Measurements from ENCODE around the gene OSGEPL1. TPM values are rescaled to one million over a fixed set of nuclear protein-coding genes. Genes with fewer than 3 reads are reported as not detected.

The OSGEPL1 gene, protein sequence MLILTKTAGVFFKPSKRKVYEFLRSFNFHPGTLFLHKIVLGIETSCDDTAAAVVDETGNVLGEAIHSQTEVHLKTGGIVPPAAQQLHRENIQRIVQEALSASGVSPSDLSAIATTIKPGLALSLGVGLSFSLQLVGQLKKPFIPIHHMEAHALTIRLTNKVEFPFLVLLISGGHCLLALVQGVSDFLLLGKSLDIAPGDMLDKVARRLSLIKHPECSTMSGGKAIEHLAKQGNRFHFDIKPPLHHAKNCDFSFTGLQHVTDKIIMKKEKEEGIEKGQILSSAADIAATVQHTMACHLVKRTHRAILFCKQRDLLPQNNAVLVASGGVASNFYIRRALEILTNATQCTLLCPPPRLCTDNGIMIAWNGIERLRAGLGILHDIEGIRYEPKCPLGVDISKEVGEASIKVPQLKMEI
- 8.7 TPM for total RNA-seq
- long read RNA-seq, partial matches to known transcripts, result 0 of 8 reads
- long read RNA-seq, other reads (novel, unspliced or antisense), result 8 of 8 reads

DNA sequence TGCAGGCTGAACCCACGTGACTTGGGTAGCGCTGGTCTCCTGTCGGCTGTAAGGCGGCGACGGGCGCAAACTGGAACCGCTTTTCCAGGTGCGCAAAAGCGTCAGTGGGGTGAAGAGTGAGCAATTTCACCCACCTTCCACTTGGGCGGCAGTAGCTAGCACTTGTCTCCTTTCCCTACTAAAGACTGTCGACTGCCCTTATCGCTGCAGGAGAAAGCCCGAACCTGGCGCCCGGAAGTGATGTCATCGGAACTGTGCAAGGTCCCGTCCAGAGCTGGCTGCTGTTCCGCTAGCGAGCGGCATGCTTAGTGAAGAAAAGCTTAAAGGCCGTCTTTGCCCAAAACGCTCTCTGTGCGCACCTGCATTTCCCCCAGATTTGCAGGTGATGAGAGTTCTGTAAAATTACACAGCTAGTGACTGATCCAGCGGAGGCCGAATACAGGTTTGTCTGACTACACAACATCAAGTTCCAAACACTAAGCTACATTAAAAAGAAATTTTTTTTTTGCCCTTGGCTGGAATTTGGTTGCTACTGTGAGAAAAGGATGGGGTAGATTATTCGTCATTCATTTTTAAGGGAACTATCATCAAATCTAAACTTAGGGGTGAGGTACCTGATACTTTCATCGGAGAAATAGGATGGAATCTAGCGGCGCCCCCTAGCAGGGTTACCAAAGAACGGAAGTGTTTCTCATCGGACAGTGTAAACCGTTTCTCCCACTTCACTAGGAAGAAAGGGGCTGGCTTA is at the start of gene OSGEPL1:
TSS of gene OSGEPL1 (minus strand) at position 242 of the 748 bp plus-strand sequence. CDS start 1,152 bp downstream, outside the sequence.
- DNase-seq (ENCODE audit: missing footprints) (peak; percentile 96), ATAC-seq (peak; percentile 97)
- intact Hi-C loops (cut with DNase I), result loop anchor here (1.0 to 2.0 kb wide), 2 partner anchors 22 to 88 kb away; partner anchors contain the start of genes ANKAR, ORMDL1 and PMS1

DNA sequence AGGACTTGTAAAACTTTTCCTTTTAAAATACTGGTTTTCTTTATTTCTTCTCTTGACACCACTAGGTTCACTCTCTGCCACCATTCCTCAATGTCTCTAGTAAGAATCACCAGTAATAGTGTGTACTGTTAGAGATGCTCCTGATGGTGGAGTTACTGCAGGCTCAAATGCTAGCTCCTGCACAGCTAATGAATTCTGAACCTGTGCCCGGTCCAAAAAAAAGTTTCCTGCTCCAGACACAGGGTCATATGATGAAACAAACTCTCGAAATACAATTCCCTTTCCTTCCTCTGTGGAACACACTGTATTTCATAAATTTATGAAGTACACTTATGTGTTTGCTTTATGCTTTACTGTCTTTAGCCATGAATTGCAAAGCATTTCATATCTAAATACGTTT is 40.8 kb upstream of the OSGEPL1 start:
- intact Hi-C loops (cut with DNase I), result no loop called here
- DNase-seq (ENCODE audit: missing footprints) (no peak), ATAC-seq (no peak)

DNA sequence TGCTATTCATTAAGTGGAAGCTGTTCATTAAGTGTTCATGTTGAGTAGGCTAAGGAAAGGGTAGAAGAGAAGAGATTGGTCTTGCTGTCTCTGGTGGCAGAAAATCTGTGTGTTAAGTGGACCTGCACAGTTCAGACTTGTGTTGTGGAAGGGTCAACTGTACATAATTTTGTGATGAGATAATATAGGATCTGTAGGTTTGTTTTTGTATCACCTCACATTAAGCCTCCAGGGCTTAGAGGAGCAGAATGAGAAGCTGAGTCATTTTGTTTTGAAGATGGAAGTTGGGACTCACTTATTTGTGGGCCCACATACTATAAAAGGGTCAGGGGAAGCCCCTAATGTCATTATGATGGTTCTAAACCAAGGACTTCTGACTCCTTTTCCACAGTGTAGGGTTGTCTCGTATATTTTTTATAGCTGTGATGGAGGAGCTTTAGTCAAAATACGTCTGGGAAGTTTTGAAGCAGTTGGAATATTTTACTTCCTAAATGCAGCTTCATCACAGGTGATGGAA is 39.9 kb upstream of the OSGEPL1 start:
- no peak for ATAC-seq
- DNase-seq (ENCODE audit: missing footprints), result no peak
- intact Hi-C loops (cut with DNase I), result no loop called here

DNA sequence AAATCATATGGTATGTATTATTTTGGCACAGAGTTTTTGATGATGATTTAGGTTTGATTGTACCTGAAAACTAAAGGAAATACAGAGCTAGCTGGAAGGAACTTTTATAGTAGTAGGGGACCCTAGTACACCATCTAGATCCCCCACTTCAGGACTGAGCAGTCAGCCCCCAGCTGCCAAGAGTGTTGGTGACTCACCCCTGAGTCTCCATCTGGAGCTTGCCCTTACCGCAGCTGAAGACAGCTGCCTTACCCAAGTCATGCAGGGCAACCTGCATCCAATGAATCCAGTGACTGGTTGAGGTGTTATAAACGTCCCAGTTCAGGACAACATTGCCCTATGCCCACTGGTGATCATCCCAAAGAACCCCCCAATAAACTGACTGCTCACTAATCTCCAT is 36.9 kb upstream of the OSGEPL1 start:
- ATAC-seq, result no peak
- no peak for DNase-seq (ENCODE audit: missing footprints)
- intact Hi-C loops (cut with DNase I), result loop anchor here (10.0 kb wide), 1 partner anchor 275 kb away; no protein-coding TSS in a partner anchor

DNA sequence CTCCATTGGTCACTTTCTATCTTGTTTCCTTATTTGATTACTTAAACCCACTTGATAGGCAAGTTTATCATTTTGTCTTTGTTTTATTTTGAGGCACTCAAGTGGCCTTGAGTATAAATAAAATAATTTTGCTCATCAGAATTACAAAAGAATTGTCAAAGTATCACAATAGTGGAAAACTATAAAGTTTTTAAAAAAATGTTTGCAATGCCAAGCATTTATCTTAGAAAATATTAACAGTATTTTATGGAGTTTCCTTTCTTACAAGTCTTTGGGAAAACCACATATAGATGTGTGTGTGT is 36.4 kb upstream of the OSGEPL1 start:
- ATAC-seq, result no peak
- DNase-seq (ENCODE audit: missing footprints), result no peak
- intact Hi-C loops (cut with DNase I), result loop anchor here (10.0 kb wide), 1 partner anchor 276 kb away; no protein-coding TSS in a partner anchor

DNA sequence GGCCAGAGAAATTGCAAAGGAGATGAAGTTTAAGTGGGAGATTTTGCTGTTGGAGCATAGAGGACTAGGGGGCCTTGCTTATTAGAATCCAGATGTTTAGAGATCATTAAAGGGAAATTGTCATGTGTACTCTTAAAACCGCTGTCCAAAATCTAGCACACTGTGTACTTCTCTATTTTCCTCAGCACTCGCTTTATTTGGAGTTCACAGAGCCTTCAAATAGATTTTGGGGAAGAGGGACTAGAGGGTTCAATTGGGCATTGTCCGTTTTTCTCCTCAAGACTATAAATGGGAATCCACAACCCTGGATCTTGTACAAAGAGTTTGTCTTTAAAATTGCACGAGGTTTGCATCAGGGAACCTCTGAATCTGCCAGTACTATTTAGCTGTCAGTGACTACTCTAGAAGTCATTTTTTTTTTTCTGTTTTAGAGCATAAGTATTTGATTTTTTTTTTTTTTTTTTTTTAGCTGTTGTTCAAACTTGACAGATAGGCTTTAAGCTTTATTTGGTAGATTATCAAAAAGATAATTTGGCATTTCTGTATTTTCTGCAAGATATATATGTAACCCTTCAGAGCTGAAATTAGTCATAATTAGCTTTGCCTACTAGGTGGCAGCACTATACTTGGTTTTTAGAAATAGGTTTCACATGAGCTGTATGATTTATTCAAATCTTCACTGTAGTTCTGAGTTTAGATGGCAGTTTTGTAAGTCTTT is 35.9 kb upstream of the OSGEPL1 start:
- intact Hi-C loops (cut with DNase I), result loop anchor here (10.0 kb wide), 1 partner anchor 276 kb away; no protein-coding TSS in a partner anchor
- DNase-seq (ENCODE audit: missing footprints), result no peak
- peak; percentile 59 for ATAC-seq

DNA sequence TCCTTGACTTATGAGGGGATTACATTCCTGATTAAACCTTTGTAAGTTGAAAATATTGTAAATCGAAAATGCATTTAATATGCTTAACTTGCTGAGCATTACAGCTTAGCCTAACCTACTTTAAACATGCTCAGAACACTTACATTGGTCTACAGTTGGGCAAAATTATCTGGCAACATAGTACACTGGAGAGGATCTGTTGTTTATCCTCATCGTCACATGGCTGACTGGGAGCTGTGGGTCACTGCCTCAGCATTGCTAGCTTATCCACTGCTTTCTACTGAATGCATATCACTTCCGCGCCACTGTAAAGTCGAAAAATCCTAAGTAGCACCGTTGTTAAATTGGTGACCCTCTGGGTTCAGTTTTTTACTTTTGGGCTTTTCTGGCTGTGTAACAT is 35.3 kb upstream of the OSGEPL1 start:
- DNase-seq (ENCODE audit: missing footprints) (no peak), ATAC-seq (no peak)
- intact Hi-C loops (cut with DNase I), result loop anchor here (10.0 kb wide), 1 partner anchor 277 kb away; no protein-coding TSS in a partner anchor

DNA sequence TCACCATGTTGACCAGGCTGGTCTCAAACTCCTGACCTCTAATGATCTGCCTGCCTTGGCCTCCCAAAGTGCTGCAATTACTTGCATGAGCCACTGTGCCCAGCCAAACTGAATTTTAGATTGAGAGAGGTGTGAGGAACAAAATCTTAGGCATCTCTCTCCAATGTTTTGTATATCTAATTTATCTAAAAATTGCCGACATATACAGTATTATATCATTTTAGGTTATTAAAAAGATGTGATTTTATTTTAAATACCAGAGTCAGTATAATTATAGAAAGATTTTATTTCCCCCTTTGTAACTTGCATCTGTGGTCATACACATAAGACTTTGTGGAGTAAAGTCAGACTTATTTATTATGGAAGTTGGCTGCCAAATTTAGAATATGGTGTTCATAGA is 31.7 kb upstream of the OSGEPL1 start:
- ATAC-seq (no peak), DNase-seq (ENCODE audit: missing footprints) (no peak)
- intact Hi-C loops (cut with DNase I), result loop anchor here (10.0 kb wide), 1 partner anchor 280 kb away; no protein-coding TSS in a partner anchor

DNA sequence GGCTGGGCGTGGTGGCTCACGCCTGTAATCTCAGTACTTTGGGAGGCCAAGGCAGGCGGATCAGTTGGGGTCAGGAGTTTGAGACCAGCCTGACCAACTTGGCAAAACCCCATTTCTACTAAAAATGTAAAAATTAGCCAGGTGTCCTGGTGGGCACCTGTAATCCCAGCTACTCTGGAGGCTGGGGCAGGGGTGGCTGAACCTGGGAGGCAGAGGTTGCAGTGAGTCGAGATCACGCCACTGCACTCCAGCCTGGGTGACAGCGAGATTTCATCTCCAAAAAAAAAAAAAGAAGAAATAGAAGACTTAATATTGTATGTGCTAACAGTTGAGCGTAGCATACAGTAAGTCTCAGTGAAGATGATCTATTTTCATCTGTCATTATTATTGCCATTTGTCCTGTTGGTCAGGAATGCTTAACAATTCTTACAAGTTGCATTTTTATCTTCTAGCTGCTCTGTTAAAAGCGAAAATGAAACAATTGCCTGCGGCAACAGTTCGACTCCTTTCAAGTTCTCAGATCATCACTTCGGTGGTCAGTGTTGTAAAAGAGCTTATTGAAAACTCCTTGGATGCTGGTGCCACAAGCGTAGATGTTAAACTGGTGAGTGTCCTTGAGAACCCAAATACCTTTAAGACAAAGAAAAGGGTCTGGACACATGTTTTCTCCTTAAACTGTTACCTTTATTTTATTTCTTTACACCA is 28.9 kb upstream of the OSGEPL1 start:
- intact Hi-C loops (cut with DNase I), result loop anchor here (10.0 kb wide), 1 partner anchor 283 kb away; no protein-coding TSS in a partner anchor
- ATAC-seq (no peak), DNase-seq (ENCODE audit: missing footprints) (no peak)

DNA sequence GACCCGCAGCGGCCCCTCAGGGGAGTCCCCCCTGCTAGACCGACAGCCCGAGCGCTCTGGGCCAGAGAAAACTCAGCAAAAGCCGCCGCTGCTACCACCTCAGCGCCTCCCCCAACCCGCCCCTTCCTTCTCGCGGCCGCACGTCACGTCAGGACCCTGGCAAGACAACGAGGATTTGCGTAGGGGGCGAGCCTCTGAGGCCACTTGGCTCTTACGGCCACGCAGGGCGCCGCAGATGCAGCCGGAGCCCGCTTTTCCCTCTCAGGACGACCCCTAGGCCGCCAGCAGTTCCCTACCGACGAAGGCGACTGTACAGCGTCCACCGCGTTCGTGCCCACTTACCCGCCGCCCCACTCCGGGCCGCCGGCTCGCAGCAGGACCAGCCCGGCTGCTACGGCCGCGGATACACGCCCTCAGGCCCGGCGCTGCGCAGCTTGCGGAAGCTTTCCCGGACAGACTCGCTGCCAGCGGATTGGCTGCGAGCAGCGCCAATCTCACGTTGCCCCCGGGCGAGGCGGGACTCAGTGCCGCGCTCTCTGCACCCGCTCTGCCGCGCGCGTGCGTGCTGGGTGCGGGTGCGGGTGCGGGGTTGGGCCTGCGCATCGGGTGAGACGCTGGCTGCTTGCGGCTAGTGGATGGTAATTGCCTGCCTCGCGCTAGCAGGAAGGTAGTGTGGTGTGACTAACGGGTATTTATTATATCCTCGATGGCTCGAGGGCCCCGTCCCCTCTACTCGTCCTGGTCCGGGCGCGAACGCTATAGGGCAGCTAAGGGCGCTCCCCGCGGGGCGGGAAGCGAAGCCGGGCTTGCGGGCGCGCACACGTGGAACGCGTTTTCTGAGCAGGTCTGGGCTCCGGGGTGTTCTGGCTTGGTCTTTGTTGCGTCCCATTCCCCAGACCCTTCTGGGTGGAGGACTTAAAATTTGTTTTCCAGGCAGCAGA is 21.6 kb upstream of the OSGEPL1 start, which contains the start of the genes ORMDL1 and PMS1:
TSS of gene ORMDL1 (minus strand) at position 413 of the 941 bp plus-strand sequence. CDS start 1,744 bp downstream, outside the sequence.
TSS of gene PMS1 (plus strand) at position 524 of the 941 bp plus-strand sequence. CDS start 7,360 bp downstream, outside the sequence.
- peak; percentile 99 for DNase-seq (ENCODE audit: missing footprints)
- ATAC-seq, result peak; percentile 99
- intact Hi-C loops (cut with DNase I), result loop anchor here (1.0 to 10.0 kb wide), 3 partner anchors 22 to 199 kb away; partner anchors contain the start of genes ASNSD1, OSGEPL1 and SLC40A1

DNA sequence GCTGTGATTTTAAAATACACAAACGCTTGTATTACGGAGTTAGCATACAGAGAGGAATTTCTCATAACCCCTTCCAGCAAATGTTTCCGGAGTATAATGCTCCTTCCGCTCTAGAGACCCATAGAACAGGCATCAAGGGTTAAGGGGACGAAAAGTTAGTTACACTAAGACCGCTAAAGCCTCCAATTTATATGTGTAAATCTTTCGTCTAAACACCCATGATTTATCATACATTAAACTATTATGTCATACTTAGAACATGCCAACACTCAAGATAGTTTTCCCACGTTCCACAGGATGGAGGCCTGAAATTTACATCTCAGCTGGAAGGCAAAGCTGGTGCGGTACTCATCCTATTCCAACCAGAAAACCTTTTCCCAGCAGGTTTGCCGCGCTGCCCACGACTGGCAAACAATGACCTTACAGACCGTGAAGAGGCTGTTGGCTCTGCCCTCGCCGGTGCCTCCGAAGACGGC is 20.9 kb upstream of the OSGEPL1 start:
- intact Hi-C loops (cut with DNase I), result loop anchor here (5.0 to 10.0 kb wide), 2 partner anchors 121 to 199 kb away; partner anchors contain the start of genes ASNSD1 and SLC40A1
- DNase-seq (ENCODE audit: missing footprints) (no peak), ATAC-seq (no peak)

DNA sequence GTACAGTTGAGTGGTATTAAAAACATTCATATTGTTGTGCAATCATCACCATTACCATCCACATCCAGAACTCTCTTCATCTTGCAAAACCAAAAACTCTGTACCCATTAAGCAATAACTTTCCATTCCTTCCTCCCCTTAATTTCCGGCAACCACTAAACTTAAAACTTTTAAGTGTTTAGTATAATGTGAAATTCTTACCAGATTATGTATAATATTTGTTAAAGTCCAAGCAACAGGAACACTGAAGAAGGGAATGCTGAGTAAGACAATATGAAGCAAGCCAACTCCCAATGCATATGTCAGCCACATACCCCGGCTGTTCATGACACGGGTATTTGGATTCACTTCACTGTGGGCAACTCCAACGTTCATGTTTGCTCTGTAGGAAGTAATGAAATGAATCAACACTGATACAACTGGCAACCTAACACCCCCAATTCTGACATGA is 19.7 kb upstream of the OSGEPL1 start:
- ATAC-seq (no peak), DNase-seq (ENCODE audit: missing footprints) (no peak)
- intact Hi-C loops (cut with DNase I), result loop anchor here (5.0 to 10.0 kb wide), 2 partner anchors 120 to 197 kb away; partner anchors contain the start of genes ASNSD1 and SLC40A1

DNA sequence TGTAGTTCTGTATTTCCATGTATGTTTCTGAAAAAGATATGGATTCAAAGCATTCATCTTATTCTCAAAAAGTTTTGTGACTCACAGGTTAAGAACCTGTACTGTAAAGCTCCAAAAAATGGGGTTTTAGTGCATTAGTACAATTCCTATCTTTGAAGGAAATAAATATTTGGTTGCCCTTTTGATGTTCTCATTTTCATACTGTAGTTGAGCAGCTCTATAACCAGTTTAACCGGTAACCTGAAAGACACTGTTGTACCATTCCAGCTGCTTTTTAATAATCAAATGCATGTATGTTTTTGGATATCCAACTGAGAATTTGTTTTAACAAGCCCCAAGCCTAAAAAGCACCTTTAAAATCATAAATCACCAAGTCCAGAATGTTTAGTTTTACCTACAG is 9.6 kb upstream of the OSGEPL1 start:
- DNase-seq (ENCODE audit: missing footprints), result no peak
- no peak for ATAC-seq
- intact Hi-C loops (cut with DNase I), result no loop called here

DNA sequence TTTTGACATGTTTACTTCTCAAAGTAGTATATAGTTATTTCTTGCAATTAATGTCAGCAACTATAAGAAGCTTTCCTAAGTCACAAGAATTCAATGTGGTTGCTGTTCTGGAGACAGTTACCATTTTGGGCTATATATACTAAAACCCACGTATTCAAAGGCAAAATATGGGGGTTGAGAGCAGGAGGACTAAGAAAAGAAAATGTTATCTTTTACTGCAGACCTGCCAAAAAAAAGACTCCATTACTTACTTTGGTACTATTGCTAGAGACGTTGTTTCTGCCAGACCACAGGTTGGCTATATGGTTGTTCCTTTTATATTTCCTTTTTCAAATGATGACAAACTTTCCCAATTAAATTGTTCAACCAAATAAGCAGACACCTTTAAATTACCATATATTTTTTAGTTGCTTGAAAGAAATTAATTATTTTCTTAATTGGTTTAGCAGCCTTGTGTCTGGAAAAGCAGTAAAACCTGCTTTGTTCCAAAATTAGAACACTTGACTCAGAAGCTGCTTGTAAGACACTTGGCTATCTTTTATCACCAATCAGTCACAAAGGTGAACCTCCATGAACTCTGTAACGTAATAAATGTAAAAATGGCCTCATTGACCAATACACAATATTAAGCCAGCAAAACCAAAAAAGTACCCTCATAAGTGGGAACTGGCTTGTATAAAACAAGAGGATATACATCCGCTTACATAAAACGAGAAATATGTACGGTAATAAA is 8.2 kb upstream of the OSGEPL1 start:
- no peak for DNase-seq (ENCODE audit: missing footprints)
- ATAC-seq, result no peak
- intact Hi-C loops (cut with DNase I), result no loop called here

DNA sequence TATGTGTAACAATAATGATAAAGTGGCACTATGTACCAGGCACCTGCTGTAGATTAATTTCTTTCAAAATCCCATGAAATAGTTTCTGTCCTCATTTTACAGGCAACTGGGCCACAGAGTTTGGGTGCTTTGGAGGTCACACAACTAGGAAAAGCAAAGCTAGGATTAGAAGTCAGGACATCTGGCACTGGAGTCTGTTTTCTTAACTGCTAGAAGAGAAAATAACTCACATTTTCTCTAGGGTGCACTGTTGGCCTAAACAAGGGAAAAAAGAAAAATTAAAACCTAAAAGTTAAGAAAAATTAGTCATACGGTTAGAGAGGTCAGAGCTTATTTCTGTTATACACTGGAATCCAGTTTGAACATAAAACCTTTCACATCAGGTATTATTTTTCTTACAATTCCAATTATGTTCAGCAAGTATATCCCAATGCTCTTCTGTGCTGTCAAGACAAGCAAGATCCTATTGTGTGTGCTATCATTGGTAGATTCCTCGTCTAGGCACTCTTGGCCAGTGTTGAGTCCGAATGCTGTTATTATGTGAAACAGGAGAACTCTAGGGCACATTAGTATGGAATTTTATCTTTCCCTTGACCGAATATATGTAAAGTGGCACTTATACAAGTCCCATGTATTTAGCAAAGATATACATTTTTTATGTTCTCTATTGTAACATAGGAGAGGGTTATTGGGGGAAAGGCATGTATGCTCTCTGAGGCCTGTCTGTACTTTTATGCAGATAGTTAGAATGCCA is 1.5 kb upstream of the OSGEPL1 start:
- ATAC-seq (no peak), DNase-seq (ENCODE audit: missing footprints) (no peak)
- intact Hi-C loops (cut with DNase I), result loop anchor here (2.0 kb wide), 1 partner anchor 89 kb away; the partner anchor contains the start of gene ANKAR

Measured in Right ventricle myocardium inferior (tissue), 1 donor.